ENCODE results near the gene ERC2.

Gene ERC2

GRCh38 chr3:55569033-55569599 lies 899.2 kb downstream of the ERC2 start:
- no peak for DNase-seq

GRCh38 chr3:55567615-55568014 lies 900.7 kb downstream of the ERC2 start:
- DNase-seq: no peak

- no peak for DNase-seq
Measured at GRCh38 chr3:55567121-55567520, 901.1 kb downstream of the ERC2 start.

DNA sequence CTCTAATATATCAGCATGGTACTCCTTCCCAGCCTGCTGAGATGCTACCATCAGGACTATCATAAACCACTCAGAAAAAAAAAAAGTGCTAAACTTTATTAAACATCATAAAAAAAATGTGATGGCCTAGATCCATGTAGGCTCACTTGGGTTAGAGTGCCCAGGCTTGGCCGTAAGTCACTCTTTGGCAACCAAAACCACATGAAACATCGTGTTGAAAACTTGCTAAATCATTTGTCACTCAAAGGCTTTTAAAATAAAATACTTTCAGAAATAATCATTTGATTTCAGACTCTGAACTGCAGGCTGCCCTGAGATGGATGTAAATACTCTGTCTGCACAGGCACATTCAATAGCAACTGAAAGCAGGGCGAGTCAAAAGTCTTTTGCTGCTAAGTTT lies 902.7 kb downstream of the ERC2 start:
- DNase-seq: no peak

DNA sequence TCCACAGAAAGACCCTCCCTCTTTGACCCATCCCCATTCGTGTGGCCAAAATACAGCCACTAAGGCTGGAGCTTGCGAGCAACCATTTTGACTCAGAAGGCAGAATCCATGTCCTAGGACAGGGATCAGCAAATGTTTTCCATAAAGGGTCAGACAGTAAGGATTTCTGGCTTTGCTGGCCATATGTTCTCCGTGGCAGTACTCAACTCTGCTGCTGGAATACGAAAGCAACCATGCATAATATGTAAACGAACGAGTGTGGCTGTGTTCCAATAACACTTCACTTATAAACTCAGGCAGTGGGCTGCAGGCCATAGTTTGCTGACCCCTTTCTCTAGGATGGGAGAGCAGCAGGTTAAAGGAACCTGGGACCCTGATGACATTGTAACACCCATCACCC lies 903.5 kb downstream of the ERC2 start:
- no peak for DNase-seq

- no peak for DNase-seq
Measured at GRCh38 chr3:55562700-55563099, 905.6 kb downstream of the ERC2 start.

- no peak for DNase-seq
Measured at GRCh38 chr3:55559500-55560423, 908.5 kb downstream of the ERC2 start.

DNA sequence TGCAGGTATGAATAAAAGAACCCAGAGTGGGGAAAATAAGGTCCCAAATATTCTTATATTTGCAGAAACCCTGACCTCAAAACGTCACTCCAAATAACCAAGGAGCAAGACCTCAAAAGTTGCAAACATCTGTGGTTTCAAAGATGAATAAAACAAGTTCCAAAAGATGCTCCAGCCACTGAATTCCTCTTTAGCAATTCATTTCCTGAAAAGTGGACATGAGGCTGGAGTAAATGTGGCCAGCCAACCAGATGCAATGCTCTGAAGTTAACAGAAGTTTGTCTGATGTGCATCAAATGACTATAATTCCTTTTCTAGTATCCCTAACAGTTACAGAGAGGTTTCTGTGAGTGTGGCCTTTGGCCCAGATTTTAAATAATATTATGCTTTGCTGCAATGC lies 910.0 kb downstream of the ERC2 start:
- peak; percentile 23 for DNase-seq

DNA sequence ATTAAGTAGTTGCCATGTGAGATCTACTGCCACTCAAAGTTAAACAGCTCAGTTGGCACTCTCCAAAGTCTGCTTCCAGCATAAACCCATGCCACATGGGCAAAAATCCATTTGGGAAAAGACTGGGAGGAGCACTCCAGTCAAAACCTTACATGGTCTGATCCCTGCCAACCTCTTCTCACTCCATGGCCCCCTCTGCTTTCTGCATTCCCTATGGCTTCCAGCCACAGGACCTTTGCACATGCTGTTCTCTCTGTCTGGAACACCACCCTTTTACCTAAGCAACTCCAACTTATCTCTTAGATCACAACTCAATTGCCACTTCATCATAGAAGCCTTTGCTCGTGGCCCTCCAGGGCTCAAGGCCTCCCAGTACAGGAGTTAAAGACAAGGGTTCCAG lies 910.7 kb downstream of the ERC2 start:
- no peak for DNase-seq

- peak; percentile 61 for DNase-seq
Measured at GRCh38 chr3:55556619-55557537, 911.4 kb downstream of the ERC2 start.

GRCh38 chr3:55555873-55556618 lies 912.2 kb downstream of the ERC2 start:
- no peak for DNase-seq

DNA sequence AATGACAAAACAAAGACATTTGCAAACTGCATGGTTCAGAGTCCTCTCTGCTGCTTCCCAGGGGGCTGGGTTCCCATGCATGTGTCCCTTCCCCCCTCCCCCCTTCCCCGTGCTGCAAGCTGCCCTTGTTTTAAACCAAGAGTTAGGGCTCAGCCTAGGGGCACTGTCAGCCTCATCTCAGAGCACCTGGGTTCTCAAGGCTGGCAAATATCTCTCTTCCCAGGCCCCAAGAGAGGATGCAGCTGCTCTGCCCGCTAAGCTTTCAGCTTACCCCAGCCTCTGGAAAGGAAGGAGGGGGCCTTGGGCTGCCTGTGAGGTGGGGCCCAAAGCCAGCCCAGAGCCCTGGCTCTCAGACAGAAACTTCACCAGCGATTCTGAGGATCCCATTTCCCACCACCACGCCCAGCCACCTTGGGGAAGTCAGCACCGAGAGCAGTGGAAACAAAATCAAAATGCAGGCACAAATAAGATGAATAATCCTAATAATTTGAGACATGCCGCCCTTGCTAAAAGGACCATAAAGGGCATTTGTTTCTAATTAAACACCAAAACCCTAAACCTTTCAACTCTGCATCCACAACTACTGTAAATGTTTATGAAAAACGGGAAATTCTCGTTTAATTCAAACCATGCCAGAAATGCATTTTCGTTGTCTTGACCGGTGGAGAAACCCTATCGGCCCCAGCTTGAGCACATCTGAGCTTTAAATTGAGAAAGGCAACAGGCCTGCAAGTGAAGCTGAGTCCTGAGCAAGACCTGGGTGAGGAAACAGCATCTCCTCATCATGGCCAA lies 913.4 kb downstream of the ERC2 start:
- DNase-seq: no peak

DNA sequence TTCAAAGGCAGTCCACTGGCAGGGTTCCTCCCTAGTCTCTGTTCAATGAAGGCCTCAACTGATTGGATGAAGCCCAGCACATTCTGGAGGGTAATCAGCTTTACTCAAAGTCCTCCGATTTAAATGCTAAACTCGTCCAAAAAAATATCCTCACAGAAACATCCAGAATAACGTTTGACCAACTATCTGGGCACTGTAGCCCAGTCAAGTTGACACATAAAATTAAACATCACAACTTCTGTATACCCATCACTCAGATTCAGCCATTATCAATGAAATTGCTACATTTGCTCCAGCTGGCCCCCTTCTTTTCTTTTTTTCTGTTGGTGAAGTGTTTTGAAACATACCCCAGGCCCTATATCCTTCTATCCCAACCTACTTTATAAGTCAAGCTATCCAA lies 916.6 kb downstream of the ERC2 start:
- no peak for DNase-seq

GRCh38 chr3:55549177-55549576 lies 919.1 kb downstream of the ERC2 start:
- DNase-seq: peak; percentile 46

DNA sequence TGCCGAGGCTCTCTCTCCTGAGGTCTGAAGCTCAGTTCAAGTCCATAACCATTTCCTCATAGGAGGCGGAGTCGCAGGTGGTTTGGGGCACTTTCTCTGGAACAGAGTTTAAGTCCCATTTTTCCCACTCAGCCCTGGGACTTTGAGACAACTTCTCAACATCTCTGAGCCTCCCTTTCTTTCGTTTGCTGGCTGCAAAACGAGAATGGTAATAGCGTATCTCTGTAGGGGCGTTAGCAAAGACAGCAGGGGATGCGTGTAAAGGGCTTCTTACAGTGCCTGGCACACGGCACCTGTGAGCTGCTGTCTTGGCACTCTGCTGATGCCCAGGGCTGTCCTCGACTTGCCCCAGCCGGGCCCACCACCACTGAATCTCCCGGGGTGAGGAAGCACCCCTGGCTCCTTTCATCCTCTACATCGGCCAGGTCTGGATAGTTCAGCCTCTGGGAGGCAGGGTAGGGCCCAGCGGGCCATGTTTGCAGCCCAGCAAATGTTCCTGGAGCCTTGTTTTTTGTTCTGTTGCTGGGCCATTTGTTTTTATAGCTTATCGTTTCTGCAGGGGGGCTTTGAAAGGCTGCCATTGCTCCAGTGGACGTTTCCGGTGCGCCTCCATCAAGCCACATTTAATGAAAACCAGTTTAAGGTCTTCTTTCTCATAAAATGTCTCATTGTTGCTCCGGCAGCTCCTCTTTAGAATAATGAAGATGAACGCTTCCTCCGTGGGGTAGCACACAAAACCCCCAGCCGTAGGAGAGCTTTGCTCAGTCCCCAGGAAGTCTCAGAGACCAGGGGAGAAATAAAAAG lies 921.2 kb downstream of the ERC2 start:
- DNase-seq: no peak

GRCh38 chr3:55545995-55546394 lies 922.3 kb downstream of the ERC2 start:
- no peak for DNase-seq

DNA sequence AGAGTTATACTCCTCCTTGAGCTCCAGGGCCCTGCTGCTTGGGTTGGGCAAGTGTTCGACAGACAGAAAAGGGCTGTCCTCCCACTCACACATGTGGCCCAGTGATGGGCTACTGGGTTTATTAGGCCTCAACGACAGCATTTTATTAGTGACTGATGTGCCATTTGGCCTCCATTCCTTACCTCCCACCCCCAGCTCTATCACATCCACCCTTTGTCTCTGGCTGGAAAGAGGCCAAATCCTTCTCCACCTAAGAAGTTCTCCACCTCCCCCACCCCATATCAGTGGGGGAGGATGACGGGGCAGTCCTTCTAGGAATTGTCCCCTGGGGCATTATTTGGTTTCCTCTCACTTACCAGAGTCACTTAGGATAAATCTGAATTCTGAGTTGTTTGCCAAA lies 924.0 kb downstream of the ERC2 start:
- DNase-seq: no peak

DNA sequence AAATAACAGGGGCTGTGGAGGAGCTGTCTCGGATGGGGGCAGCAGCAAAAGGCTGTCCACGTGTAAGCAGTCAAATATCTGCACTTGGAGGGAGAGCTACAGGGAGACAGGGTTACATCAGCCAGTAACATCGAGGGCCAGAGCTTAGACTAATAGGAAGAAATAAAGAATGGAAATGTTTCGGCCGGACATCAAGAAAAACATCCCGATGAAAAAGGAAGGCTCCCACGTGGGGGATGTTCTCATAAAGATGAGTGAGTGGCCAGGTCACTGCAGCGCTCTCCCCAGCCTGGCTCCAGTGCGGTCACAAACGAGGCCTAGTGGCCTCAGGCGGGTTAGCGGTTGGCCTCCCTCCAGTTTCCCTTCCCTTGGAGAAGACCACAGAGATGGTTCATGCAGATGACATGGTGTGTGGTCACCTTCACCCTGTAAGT lies 925.1 kb downstream of the ERC2 start:
- no peak for DNase-seq

GRCh38 chr3:55541456-55541855 lies 926.8 kb downstream of the ERC2 start:
- no peak for DNase-seq

GRCh38 chr3:55541016-55541415 lies 927.3 kb downstream of the ERC2 start:
- no peak for DNase-seq

GRCh38 chr3:55540579-55540978 lies 927.7 kb downstream of the ERC2 start:
- no peak for DNase-seq
